ENCODE results near the gene POU3F1.

POU3F1 gene

DNA sequence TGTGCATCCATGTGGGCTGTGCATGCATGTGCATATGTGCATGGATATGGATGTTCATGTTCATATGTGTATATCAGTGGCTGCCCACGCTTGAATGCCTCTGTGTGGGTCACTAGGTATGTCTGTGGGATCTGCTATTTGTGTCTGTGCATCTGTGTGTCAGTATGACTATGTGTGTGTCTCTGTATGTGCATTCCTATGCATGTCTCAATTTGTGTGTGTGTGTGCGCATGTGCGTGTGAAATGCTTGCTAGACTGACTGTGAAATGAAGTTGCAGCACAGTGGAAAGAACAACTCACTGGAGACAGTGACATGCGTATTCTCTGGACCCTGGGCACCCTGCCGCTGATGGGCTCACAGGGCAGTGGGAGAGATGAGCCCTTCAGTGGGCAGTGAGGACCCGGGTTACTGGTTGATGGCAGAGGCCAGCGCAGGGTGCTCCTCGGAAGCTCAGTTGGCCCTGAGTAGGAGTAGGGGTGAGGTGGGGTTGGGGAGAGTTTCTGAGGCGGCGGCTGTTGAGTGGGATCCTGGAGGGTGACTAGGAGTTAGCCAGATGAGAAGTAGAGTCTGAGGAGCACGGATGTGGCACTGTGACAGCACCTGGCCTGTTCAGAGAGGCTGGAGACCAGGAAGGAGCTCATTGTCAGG, 43.2 kb upstream of the POU3F1 start:
- TF ChIP-seq, protein P1, sequence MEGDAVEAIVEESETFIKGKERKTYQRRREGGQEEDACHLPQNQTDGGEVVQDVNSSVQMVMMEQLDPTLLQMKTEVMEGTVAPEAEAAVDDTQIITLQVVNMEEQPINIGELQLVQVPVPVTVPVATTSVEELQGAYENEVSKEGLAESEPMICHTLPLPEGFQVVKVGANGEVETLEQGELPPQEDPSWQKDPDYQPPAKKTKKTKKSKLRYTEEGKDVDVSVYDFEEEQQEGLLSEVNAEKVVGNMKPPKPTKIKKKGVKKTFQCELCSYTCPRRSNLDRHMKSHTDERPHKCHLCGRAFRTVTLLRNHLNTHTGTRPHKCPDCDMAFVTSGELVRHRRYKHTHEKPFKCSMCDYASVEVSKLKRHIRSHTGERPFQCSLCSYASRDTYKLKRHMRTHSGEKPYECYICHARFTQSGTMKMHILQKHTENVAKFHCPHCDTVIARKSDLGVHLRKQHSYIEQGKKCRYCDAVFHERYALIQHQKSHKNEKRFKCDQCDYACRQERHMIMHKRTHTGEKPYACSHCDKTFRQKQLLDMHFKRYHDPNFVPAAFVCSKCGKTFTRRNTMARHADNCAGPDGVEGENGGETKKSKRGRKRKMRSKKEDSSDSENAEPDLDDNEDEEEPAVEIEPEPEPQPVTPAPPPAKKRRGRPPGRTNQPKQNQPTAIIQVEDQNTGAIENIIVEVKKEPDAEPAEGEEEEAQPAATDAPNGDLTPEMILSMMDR (conservative IDR thresholded peaks at IDR 0.05; ENCODE audit: low read length): no peak
- no peak for DNase-seq (ENCODE audit: low read depth)
- no peak overlapping the region for H3K4me3 ChIP-seq (ENCODE audit: low read length)

DNA sequence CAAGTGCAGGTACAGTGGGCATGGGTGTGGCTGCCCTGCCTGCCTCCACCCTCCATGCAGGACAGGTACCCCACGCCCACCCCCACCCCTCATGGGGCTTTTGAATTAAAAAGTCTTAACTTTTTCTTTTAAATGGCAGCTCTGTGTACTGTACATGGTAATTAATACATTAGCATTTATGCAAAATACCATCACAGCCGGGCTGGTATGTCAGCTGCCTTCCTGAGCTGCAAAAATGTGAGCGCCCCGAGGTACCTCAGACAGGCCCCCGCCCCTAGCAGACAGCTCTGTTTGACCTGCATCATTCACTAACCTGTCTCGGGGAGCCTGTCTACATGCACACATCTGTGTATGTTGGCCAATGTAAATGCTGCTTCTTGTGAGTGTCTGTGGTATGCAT, 42.2 kb upstream of the POU3F1 start:
- no peak overlapping the region for H3K4me3 ChIP-seq (ENCODE audit: low read length)
- TF ChIP-seq, protein P1 (conservative IDR thresholded peaks at IDR 0.05; ENCODE audit: low read length): no peak
- no peak for DNase-seq (ENCODE audit: low read depth)

DNA sequence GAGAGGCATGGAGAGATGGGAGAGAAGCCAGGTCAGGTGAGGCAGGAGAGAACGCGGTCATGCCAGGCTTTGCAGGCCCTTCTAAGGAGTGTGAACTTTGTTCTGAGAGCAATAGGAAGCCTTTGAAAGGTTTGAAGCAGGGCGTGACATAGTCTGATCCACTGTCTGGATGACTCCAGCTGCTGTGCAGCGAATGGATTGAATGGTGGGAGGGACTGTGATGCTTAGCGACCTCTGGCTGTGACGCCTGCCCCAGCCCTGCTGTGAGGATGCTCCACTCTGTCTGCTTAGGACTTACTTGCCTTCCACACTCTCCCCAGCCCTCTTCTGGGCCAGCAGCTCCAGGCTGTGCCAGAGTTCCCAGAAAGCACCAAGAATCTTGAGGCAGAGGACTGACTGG, 41.8 kb upstream of the POU3F1 start:
- DNase-seq (ENCODE audit: low read depth): no peak
- H3K4me3 ChIP-seq (ENCODE audit: low read length): no peak overlapping the region
- TF ChIP-seq, protein P1 (conservative IDR thresholded peaks at IDR 0.05; ENCODE audit: low read length): no peak

DNA sequence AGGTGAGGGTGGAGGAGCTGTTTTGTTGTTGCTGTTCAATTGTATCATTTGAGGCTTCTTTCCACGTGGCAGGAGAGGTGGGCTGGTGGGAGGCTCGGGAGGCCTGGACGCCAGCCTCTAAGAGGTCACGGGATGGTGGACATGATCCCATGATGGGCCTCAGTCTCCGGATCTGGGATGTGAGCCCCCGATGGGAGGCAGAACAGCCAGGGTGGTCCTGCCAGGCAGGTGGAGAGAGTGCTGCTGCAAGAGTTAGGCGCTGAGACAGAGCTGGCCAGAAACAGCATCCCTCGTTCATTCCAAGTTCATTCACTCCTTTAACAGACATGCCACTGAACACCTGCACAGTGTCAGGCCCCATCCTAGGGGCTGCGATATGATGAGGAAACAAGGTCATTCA, 41.1 kb upstream of the POU3F1 start:
- DNase-seq (ENCODE audit: low read depth): no peak
- TF ChIP-seq, protein P1 (conservative IDR thresholded peaks at IDR 0.05; ENCODE audit: low read length): no peak

DNA sequence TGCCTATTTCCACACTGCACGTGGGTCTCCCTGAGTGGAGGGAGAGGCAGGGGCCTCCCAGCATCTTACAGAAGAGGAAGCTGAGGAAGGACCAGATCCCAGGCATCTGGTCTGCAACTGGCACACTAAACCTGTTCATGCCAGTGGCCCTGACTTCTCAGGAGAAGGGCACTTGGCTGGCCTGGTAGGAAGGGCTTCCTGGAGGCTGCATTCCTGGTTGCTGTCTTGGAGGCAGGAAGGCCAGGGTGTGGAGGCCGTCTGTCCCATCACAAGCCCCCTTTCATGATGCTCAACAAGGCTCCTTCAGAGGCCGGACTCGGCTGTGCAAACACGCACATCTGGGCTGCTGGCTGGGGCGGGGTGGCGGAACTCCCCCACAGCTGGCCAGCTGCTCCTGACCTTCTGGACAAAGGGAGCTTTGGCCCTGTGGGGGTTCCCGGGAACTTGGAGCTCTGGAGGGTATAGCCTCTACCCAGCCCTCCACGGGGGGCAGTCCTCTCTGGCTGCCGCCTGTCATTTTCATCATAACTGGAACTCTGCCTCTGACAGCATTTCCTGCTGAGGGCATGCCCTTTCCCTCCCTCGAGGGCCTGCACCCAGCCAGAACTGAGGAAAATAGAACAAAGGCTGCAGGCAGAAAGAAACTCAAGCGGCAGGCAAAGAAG, 39.2 kb upstream of the POU3F1 start:
- TF ChIP-seq, protein P1 (conservative IDR thresholded peaks at IDR 0.05; ENCODE audit: low read length): no peak
- no peak overlapping the region for H3K4me3 ChIP-seq (ENCODE audit: low read length)
- DNase-seq (ENCODE audit: low read depth): no peak

More for the DNA sequence above, 41.1 kb upstream of the POU3F1 start:
- no peak overlapping the region for H3K4me3 ChIP-seq (ENCODE audit: low read length)

DNA sequence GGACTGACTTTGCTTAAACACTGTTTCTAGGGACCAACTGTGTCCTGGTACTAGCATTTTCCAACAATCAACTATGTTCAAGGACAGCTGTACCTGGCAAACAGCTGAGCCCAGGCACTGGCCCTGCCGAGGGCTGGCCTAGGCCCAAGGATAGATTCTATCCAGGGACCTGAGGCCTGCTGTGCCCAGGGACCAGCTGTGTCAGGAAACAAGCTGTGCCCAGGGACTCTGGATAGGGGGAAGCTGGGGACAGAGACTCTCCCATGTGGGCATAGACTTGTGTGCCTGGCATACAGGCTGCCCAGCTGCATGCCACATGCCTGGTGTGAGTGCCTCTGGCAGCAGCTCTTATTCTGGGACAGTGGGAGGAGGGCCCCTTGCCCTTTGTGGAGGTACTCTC, 38.1 kb upstream of the POU3F1 start:
- no peak overlapping the region for H3K4me3 ChIP-seq (ENCODE audit: low read length)
- no peak for DNase-seq (ENCODE audit: low read depth)
- TF ChIP-seq, protein P1 (conservative IDR thresholded peaks at IDR 0.05; ENCODE audit: low read length): no peak

DNA sequence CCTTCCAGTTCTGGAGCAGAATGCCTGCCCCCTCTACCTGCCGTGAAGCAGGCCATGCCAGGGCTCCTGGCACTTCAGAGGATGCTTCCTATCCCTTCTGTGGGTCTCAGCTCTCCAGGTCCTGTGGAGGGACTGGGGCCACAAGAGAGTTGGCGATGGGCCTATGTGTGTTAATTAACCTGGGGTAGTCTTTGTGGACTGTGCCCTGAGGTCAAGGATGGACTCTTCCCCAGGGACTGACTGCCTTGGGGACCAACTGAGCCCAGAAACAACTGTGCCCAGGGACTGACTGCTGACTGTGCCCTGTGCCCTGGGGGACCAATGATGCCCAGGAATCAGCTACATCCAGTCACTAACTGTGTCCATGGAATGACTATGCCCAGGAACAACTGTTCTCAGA, 37.5 kb upstream of the POU3F1 start:
- no peak for DNase-seq (ENCODE audit: low read depth)
- H3K4me3 ChIP-seq (ENCODE audit: low read length): no peak overlapping the region
- TF ChIP-seq, protein P1 (conservative IDR thresholded peaks at IDR 0.05; ENCODE audit: low read length): no peak

Data from AG10803 (cell line).